Mesendoderm (in vitro differentiated cells): ENCODE measurements around the gene OPN4.
"Not testable (repeated sequence)": the region's sequence is repeated elsewhere in the genome, so short reads cannot be mapped to it uniquely, and the experiment has no call there.

Experiments used
- DNase-seq: peaks from one replicate; pipeline ENCODE4 v3.0.0; 2013
- H2AK5ac ChIP-seq: 2 replicates; pipeline ENCODE4 v1.6.1; 2013; ENCODE audit warnings: low read length, inconsistent platforms
- H2BK120ac ChIP-seq: 2 replicates; pipeline ENCODE4 v1.6.1; 2013; ENCODE audit warnings: low read depth, mild to moderate bottlenecking, low read length, moderate library complexity, mixed read lengths
- H2BK15ac ChIP-seq: replicated peaks from 2 replicates; pipeline ENCODE4 v1.6.1; 2013; ENCODE audit warnings: low read depth, mild to moderate bottlenecking, moderate library complexity
- H2BK5ac ChIP-seq: 2 replicates; pipeline ENCODE4 v1.6.1; 2013; ENCODE audit warnings: low read length, inconsistent platforms
- H3K18ac ChIP-seq: 2 replicates; pipeline ENCODE4 v1.6.1; 2013; ENCODE audit warnings: mild to moderate bottlenecking, low read length, mixed read lengths
- H3K23ac ChIP-seq: one replicate; pipeline ENCODE4 v1.6.1; 2013; ENCODE audit warnings: low read length
- H3K27ac ChIP-seq: 2 replicates; pipeline ENCODE4 v1.5.1; 2013; ENCODE audit warnings: low read depth, mild to moderate bottlenecking, inconsistent platforms, low read length, moderate library complexity
- H3K27me3 ChIP-seq: 2 replicates; pipeline ENCODE4 v1.6.1; 2013; ENCODE audit warnings: low read length, control low read depth, mild to moderate bottlenecking, inconsistent platforms; ENCODE audit not compliant: insufficient read depth, poor library complexity
- H3K36me3 ChIP-seq: 2 replicates; pipeline ENCODE4 v1.6.1; 2013; ENCODE audit warnings: low read length, inconsistent platforms; ENCODE audit not compliant: control insufficient read depth, insufficient read depth
- H3K4ac ChIP-seq: one replicate; pipeline ENCODE4 v1.6.1; 2013; ENCODE audit warnings: low read depth, mild to moderate bottlenecking, low read length, moderate library complexity
- H3K4me1 ChIP-seq: 2 replicates; pipeline ENCODE4 v1.6.1; 2013; ENCODE audit warnings: low read depth, low read length, inconsistent platforms; ENCODE audit not compliant: control insufficient read depth
- H3K4me2 ChIP-seq: 2 replicates; pipeline ENCODE4 v1.6.1; 2013; ENCODE audit warnings: low read length
- H3K4me3 ChIP-seq: 2 replicates; pipeline ENCODE4 v1.5.1; 2013; ENCODE audit warnings: mild to moderate bottlenecking, low read length
- H3K56ac ChIP-seq: one replicate; pipeline ENCODE4 v1.6.1; 2013; ENCODE audit warnings: low read length
- H3K79me1 ChIP-seq: 2 replicates; pipeline ENCODE4 v1.6.1; 2013; ENCODE audit warnings: low read length, inconsistent platforms
- H3K79me2 ChIP-seq: 2 replicates; pipeline ENCODE4 v1.6.1; 2013; ENCODE audit warnings: mild to moderate bottlenecking, low read length; ENCODE audit not compliant: control insufficient read depth, insufficient read depth
- H3K9ac ChIP-seq: 2 replicates; pipeline ENCODE4 v1.6.1; 2013; ENCODE audit warnings: low read length, inconsistent platforms
- H4K5ac ChIP-seq: one replicate; pipeline ENCODE4 v1.6.1; 2013; ENCODE audit warnings: low read length
- H4K8ac ChIP-seq: one replicate; pipeline ENCODE4 v1.6.1; 2013; ENCODE audit warnings: low read depth, mild to moderate bottlenecking, control low read depth, low read length, moderate library complexity
- WGBS: extraction: QIAGEN DNeasy Blood & Tissue Kit; methylation state at CpG from one replicate; pipeline ENCODE4 v1.1.7; 2013; ENCODE audit warnings: low lambda C conversion rate, missing lambda C conversion rate; ENCODE audit not compliant: insufficient coverage; ENCODE audit errors: extremely low coverage; 5-methylcytosine and 5-hydroxymethylcytosine counted together

The OPN4 gene

GRCh38 chr10:86644794-86645445 lies 9.4 kb upstream of the OPN4 start:
- no peaks in the 10 kb centered on the region for H3K36me3 ChIP-seq
- H3K18ac ChIP-seq, result no peak overlapping the region
- no peak overlapping the region for H2BK5ac ChIP-seq
- no peak overlapping the region for H2BK15ac ChIP-seq
- H3K27me3 ChIP-seq, result no peaks in the 10 kb centered on the region
- H3K4ac ChIP-seq, result no peak overlapping the region
- H2BK120ac ChIP-seq, result no peak overlapping the region
- H3K27ac ChIP-seq, result no peak overlapping the region
- no peak overlapping the region for H2AK5ac ChIP-seq
- H3K9ac ChIP-seq, result no peak overlapping the region
- no peak overlapping the region for H4K8ac ChIP-seq
- H3K4me2 ChIP-seq, result no peak overlapping the region
- WGBS, result no CpG with 5 or more reads among the region's 5 CpGs
- no peak for DNase-seq
- no peak overlapping the region for H3K56ac ChIP-seq
- H4K5ac ChIP-seq, result no peak overlapping the region
- no peak overlapping the region for H3K4me3 ChIP-seq
- no peaks in the 10 kb centered on the region for H3K79me1 ChIP-seq
- no peak overlapping the region for H3K23ac ChIP-seq
- no peaks in the 10 kb centered on the region for H3K79me2 ChIP-seq
- H3K4me1 ChIP-seq, result no peaks in the 10 kb centered on the region

GRCh38 chr10:86645621-86646165 lies 8.7 kb upstream of the OPN4 start:
- H3K4me3 ChIP-seq, DNase-seq, H3K4ac ChIP-seq, H3K9ac ChIP-seq, H3K79me1 ChIP-seq, H4K8ac ChIP-seq, H3K27me3 ChIP-seq, H3K36me3 ChIP-seq, H2BK15ac ChIP-seq, H3K23ac ChIP-seq, H4K5ac ChIP-seq, H2AK5ac ChIP-seq, H3K56ac ChIP-seq, H3K18ac ChIP-seq, H2BK5ac ChIP-seq, H2BK120ac ChIP-seq, H3K27ac ChIP-seq, H3K4me2 ChIP-seq, H3K4me1 ChIP-seq, H3K79me2 ChIP-seq: not testable (repeated sequence)
- WGBS, result no CpG with 5 or more reads among the region's 5 CpGs

GRCh38 chr10:86646532-86646931 lies 7.8 kb upstream of the OPN4 start:
- Histone ChIP-seq H2BK5ac (no peak overlapping the region), H3K27me3 (no peaks in the 10 kb centered on the region), H3K18ac (no peak overlapping the region), H2AK5ac (no peak overlapping the region), H3K27ac (no peak overlapping the region), H4K8ac (no peak overlapping the region), H3K4me1 (no peaks in the 10 kb centered on the region), H3K4ac (no peak overlapping the region), H3K56ac (no peak overlapping the region), H3K4me3 (no peak overlapping the region), H3K23ac (no peak overlapping the region), H3K79me2 (no peaks in the 10 kb centered on the region), H2BK120ac (no peak overlapping the region), H2BK15ac (no peak overlapping the region), H3K79me1 (no peaks in the 10 kb centered on the region), H3K4me2 (no peak overlapping the region), H3K9ac (no peak overlapping the region), H3K36me3 (no peaks in the 10 kb centered on the region), H4K5ac (no peak overlapping the region)
- WGBS, result no CpG with 5 or more reads among the region's 5 CpGs
- DNase-seq, result no peak

- Histone ChIP-seq H4K5ac (no peak overlapping the region), H3K9ac (no peak overlapping the region), H3K4me1 (no peaks in the 10 kb centered on the region), H3K4ac (no peak overlapping the region), H3K27ac (no peak overlapping the region), H3K27me3 (no peaks in the 10 kb centered on the region), H2AK5ac (no peak overlapping the region), H3K56ac (no peak overlapping the region), H4K8ac (no peak overlapping the region), H3K79me2 (no peaks in the 10 kb centered on the region), H3K4me2 (no peak overlapping the region), H2BK5ac (no peak overlapping the region), H2BK120ac (no peak overlapping the region), H3K18ac (no peak overlapping the region), H3K79me1 (no peaks in the 10 kb centered on the region), H3K36me3 (no peaks in the 10 kb centered on the region), H3K4me3 (no peak overlapping the region), H3K23ac (no peak overlapping the region), H2BK15ac (no peak overlapping the region)
- DNase-seq, result no peak
- no CpG with 5 or more reads among the region's 6 CpGs for WGBS
Measured at GRCh38 chr10:86646933-86647332, 7.4 kb upstream of the OPN4 start.

- no peak for DNase-seq
- Histone ChIP-seq H2BK15ac (no peak overlapping the region), H2BK120ac (no peak overlapping the region), H3K23ac (no peak overlapping the region), H3K27me3 (no peaks in the 10 kb centered on the region), H3K36me3 (no peaks in the 10 kb centered on the region), H3K79me2 (no peaks in the 10 kb centered on the region), H3K18ac (no peak overlapping the region), H2AK5ac (no peak overlapping the region), H3K9ac (no peak overlapping the region), H3K4me3 (no peak overlapping the region), H3K4me2 (no peak overlapping the region), H3K79me1 (no peaks in the 10 kb centered on the region), H3K27ac (no peak overlapping the region), H3K4ac (no peak overlapping the region), H3K4me1 (no peaks in the 10 kb centered on the region), H2BK5ac (no peak overlapping the region), H4K5ac (no peak overlapping the region), H4K8ac (no peak overlapping the region), H3K56ac (no peak overlapping the region)
- WGBS, result no CpG with 5 or more reads among the region's 13 CpGs
Measured at GRCh38 chr10:86647773-86648703, 6.3 kb upstream of the OPN4 start.
